A673 (cell line): ENCODE results near the gene NT5C2. TPM values are rescaled to one million over a fixed set of nuclear protein-coding genes. Genes with fewer than 3 reads are reported as not detected.

ENCODE experiments used
- BruUV-seq: library from RNA; stranded (reverse); fragments of 400-500 nt; replicated peaks from 2 replicates; lab custom pipeline; 2021; lab: Mats Ljungman, UMichigan
- CTCF ChIA-PET: fragments of 300-600 bp; sonication (Branson Sonifier 250); formaldehyde crosslinking; loops from one replicate; lab custom pipeline; 2022; ENCODE audit warnings: antibody characterized with exemption; lab: Charles Lee
- POLR2A ChIA-PET: fragments of 300-600 bp; sonication (Branson Sonifier 250); formaldehyde crosslinking; loops from one replicate; lab custom pipeline; 2022; ENCODE audit warnings: antibody characterized with exemption; ENCODE audit not compliant: low non-redundant PET; lab: Charles Lee
- DNase-seq: peaks from one replicate; pipeline ENCODE4 v3.0.0-alpha.2; 2015; ENCODE audit warnings: low spot score
- H3K27ac ChIP-seq: fragments of 200-600 bp; sonication (generic); 2 replicates; pipeline ENCODE4 v1.5.1; 2016; ENCODE audit warnings: mixed run types, low read depth, mild to moderate bottlenecking, mixed read lengths, antibody characterized with exemption, low read length; ENCODE audit not compliant: poor library complexity, severe bottlenecking
- H3K27me3 ChIP-seq: fragments of 200-600 bp; sonication (generic); replicated peaks from 2 replicates; pipeline ENCODE4 v1.6.1; 2017; ENCODE audit warnings: mixed run types, low read depth, mild to moderate bottlenecking, mixed read lengths, antibody characterized with exemption, low read length; ENCODE audit not compliant: insufficient read depth, poor library complexity
- H3K36me3 ChIP-seq: fragments of 200-600 bp; sonication (generic); 2 replicates; pipeline ENCODE4 v1.6.1; 2016; ENCODE audit warnings: mixed run types, mild to moderate bottlenecking, mixed read lengths, antibody characterized with exemption, low read length; ENCODE audit not compliant: insufficient read depth, poor library complexity, severe bottlenecking
- H3K4me1 ChIP-seq: fragments of 200-600 bp; sonication (generic); 2 replicates; pipeline ENCODE4 v1.6.1; 2017; ENCODE audit warnings: mixed run types, mild to moderate bottlenecking, mixed read lengths, antibody characterized with exemption, low read length; ENCODE audit not compliant: insufficient read depth, poor library complexity, severe bottlenecking
- H3K4me3 ChIP-seq: fragments of 200-600 bp; sonication (generic); 2 replicates; pipeline ENCODE4 v1.5.1; 2016; ENCODE audit warnings: low read depth, mixed run types, mild to moderate bottlenecking, mixed read lengths, low read length; ENCODE audit not compliant: poor library complexity, severe bottlenecking
- H3K9me3 ChIP-seq: fragments of 200-600 bp; sonication (generic); 2 replicates; pipeline ENCODE4 v1.6.1; 2016; ENCODE audit warnings: mixed run types, low read depth, mild to moderate bottlenecking, mixed read lengths, antibody characterized with exemption, low read length; ENCODE audit not compliant: poor library complexity, severe bottlenecking
- CTCF ChIP-seq: fragments of 300-800, 200-600 bp; sonication (generic); conservative IDR thresholded peaks from 2 replicates; pipeline ENCODE4 v1.5.1; 2017; ENCODE audit warnings: low read depth, mild to moderate bottlenecking, antibody characterized with exemption, low read length, moderate library complexity, mixed read lengths
- EZH2 ChIP-seq: fragments of 200-600 bp; sonication (generic); IDR thresholded peaks from 2 replicates; pipeline ENCODE4 v1.6.1; 2017; ENCODE audit warnings: borderline replicate concordance, low read depth, mild to moderate bottlenecking, mixed read lengths, antibody characterized with exemption, low read length; ENCODE audit not compliant: poor library complexity, severe bottlenecking
- intact Hi-C: fragments of 100-400 bp; cut with micrococcal nuclease; formaldehyde crosslinking; loops from one replicate; pipeline ENCODE4 v1.10.0; 2022; ENCODE audit not compliant: unreplicated experiment
- total RNA-seq: library from RNA; stranded (reverse); gene quantifications from 2 replicates; pipeline ENCODE4 v1.2.3, GENCODE V29; 2021

The NT5C2 gene
- total RNA-seq, 1 experiment from 2014 or later, result 61.8 TPM

- Histone ChIP-seq H3K36me3 (no peaks in the 10 kb centered on the region), H3K4me1 (peaks cover 47% of the 10 kb centered on the region), H3K27ac (no peak overlapping the region), H3K27me3 (no peaks in the 10 kb centered on the region), H3K9me3 (no peaks in the 10 kb centered on the region), H3K4me3 (no peak overlapping the region)
- POLR2A ChIA-PET, result no interaction called here
- CTCF ChIA-PET, result no interaction called here
- BruUV-seq, result no TSS peak
- no peak for DNase-seq
- intact Hi-C loops, result no loop called here
- TF ChIP-seq CTCF (no peak), EZH2 (no peak)
Measured at GRCh38 chr10:103149991-103150622, 43.0 kb downstream of the NT5C2 start.

GRCh38 chr10:103147645-103148044 is 45.4 kb downstream of the NT5C2 start:
- Histone ChIP-seq H3K27ac (no peak overlapping the region), H3K36me3 (no peaks in the 10 kb centered on the region), H3K9me3 (no peaks in the 10 kb centered on the region), H3K4me1 (peaks cover 23% of the 10 kb centered on the region), H3K27me3 (no peaks in the 10 kb centered on the region), H3K4me3 (no peak overlapping the region)
- TF ChIP-seq CTCF, result no peak
- intact Hi-C loops, result no loop called here
- no TSS peak for BruUV-seq
- ChIA-PET POLR2A (no interaction called here), CTCF (no interaction called here)
- no peak for DNase-seq

- H3K27ac ChIP-seq, result no peak overlapping the region
- peak; percentile 63 for DNase-seq
- intact Hi-C loops, result no loop called here
- no peaks in the 10 kb centered on the region for H3K36me3 ChIP-seq
- no peak overlapping the region for H3K4me3 ChIP-seq
- no peaks in the 10 kb centered on the region for H3K27me3 ChIP-seq
- H3K9me3 ChIP-seq, result no peaks in the 10 kb centered on the region
- BruUV-seq, result no TSS peak
- TF ChIP-seq EZH2 (no peak), CTCF (no peak)
- POLR2A ChIA-PET, result no interaction called here
- CTCF ChIA-PET, result no interaction called here
- peaks cover 14% of the 10 kb centered on the region for H3K4me1 ChIP-seq
Measured at GRCh38 chr10:103145860-103146466, 47.1 kb downstream of the NT5C2 start.
